H1 (cell line): ENCODE measurements around the gene GUCY1A1. TPM values are rescaled to one million over a fixed set of nuclear protein-coding genes. Genes with fewer than 3 reads are reported as not detected.

Source experiments
- CTCF ChIA-PET: fragments of 300-600 bp; sonication (Branson Sonifier 250); formaldehyde crosslinking; loops from one replicate; lab custom pipeline; 2021; ENCODE audit not compliant: partially characterized antibody; lab: Charles Lee
- POLR2A ChIA-PET: fragments of 300-600 bp; sonication (Branson Sonifier 250); formaldehyde crosslinking; loops from one replicate; lab custom pipeline; 2021; ENCODE audit warnings: inconsistent platforms; ENCODE audit not compliant: partially characterized antibody; lab: Charles Lee
- DNase-seq, 2 experiments: peaks; one replicate each; pipeline versions ENCODE4 v3.0.0 to v3.0.0-alpha.2; 2010 to 2022; ENCODE audit warnings: low spot score in 2 of 2, low read depth in 1 of 2, mixed read lengths in 1 of 2
- FAIRE-seq: peaks from 2 replicates; lab custom pipeline; 2011; peaks lifted over from hg19 to GRCh38; lab: Jason Lieb, UNC
- H2AFZ ChIP-seq: 2 replicates; pipeline ENCODE4 v1.8.1; 2012; ENCODE audit warnings: low read length, inconsistent platforms
- H2AK5ac ChIP-seq: 2 replicates; pipeline ENCODE4 v1.6.1; 2013; ENCODE audit warnings: low read depth, low read length
- H2BK120ac ChIP-seq: replicated peaks from 2 replicates; pipeline ENCODE3; 2013; ENCODE audit warnings: low read depth, low read length, inconsistent platforms
- H2BK12ac ChIP-seq: 2 replicates; pipeline ENCODE4 v1.6.1; 2013; ENCODE audit warnings: low read depth, low read length
- H2BK15ac ChIP-seq: 2 replicates; pipeline ENCODE4 v1.6.1; 2013; ENCODE audit warnings: low read length
- H2BK20ac ChIP-seq: 2 replicates; pipeline ENCODE4 v1.6.1; 2013; ENCODE audit warnings: low read length
- H2BK5ac ChIP-seq: 2 replicates; pipeline ENCODE4 v1.6.1; 2013; ENCODE audit warnings: low read depth, low read length
- H3K14ac ChIP-seq: 2 replicates; pipeline ENCODE4 v1.6.1; 2013; ENCODE audit warnings: inconsistent platforms; ENCODE audit not compliant: insufficient read length
- H3K18ac ChIP-seq: 2 replicates; pipeline ENCODE4 v1.6.1; 2013; ENCODE audit warnings: low read length; ENCODE audit errors: extremely low read depth
- H3K23ac ChIP-seq: 2 replicates; pipeline ENCODE4 v1.6.1; 2013; ENCODE audit warnings: inconsistent platforms; ENCODE audit not compliant: insufficient read length
- H3K23me2 ChIP-seq: 2 replicates; pipeline ENCODE4 v1.6.1; 2013; ENCODE audit warnings: low read depth, low read length
- H3K27ac ChIP-seq: 2 replicates; pipeline ENCODE4 v1.6.1; 2011; ENCODE audit warnings: low read depth, low read length, inconsistent platforms
- H3K27me3 ChIP-seq, 4 experiments: replicated peaks in 1 of 4; 1 replicate in 1 of 4; 2 replicates in 3 of 4; pipeline versions ENCODE4 v1.6.1 to v1.8.1; 2011 to 2013; ENCODE audit warnings: low read length in 3 of 4, mild to moderate bottlenecking in 3 of 4, inconsistent platforms in 2 of 4, mixed read lengths in 2 of 4, moderate library complexity in 1 of 4; ENCODE audit not compliant: control insufficient read depth in 3 of 4, insufficient read depth in 3 of 4; ENCODE audit errors: extremely low read depth in 1 of 4
- H3K36me3 ChIP-seq, 4 experiments: 2 replicates each; pipeline versions ENCODE4 v1.6.1 to v1.8.1; 2011 to 2013; ENCODE audit warnings: mild to moderate bottlenecking in 4 of 4, low read length in 3 of 4, moderate library complexity in 2 of 4, control low read depth in 1 of 4, inconsistent platforms in 1 of 4; ENCODE audit not compliant: insufficient read depth in 4 of 4, control insufficient read depth in 2 of 4
- H3K4ac ChIP-seq: replicated peaks from 2 replicates; pipeline ENCODE3; 2013; ENCODE audit warnings: low read length, low read depth, mixed read lengths, inconsistent platforms; ENCODE audit not compliant: insufficient read length
- H3K4me1 ChIP-seq, 4 experiments: replicated peaks in 1 of 4; 1 replicate in 1 of 4; 2 replicates in 3 of 4; pipeline versions ENCODE4 v1.6.1 to v1.8.1; 2011 to 2013; ENCODE audit warnings: low read length in 3 of 4, inconsistent platforms in 2 of 4, mixed read lengths in 1 of 4; ENCODE audit not compliant: insufficient read depth in 4 of 4, control insufficient read depth in 3 of 4
- H3K4me2 ChIP-seq, 2 experiments: 2 replicates each; pipeline versions ENCODE4 v1.6.1 to v1.8.1; 2011 to 2013; ENCODE audit warnings: low read depth in 2 of 2, low read length in 2 of 2, control low read depth in 1 of 2, inconsistent platforms in 1 of 2, mild to moderate bottlenecking in 1 of 2; ENCODE audit not compliant: insufficient read depth in 1 of 2
- H3K4me3 ChIP-seq, 4 experiments: fragments of 200-600, 300-600 bp in 1 of 4; sonication (generic), shearing (Covaris generic), sonication (Bioruptor Twin) in 1 of 4; 2 replicates each; pipeline versions ENCODE4 v1.5.1 to v1.8.1; 2011 to 2016; ENCODE audit warnings: low read length in 4 of 4, low read depth in 3 of 4, control low read depth in 2 of 4, inconsistent platforms in 2 of 4, mild to moderate bottlenecking in 2 of 4, mixed read lengths in 1 of 4, moderate library complexity in 1 of 4; ENCODE audit not compliant: insufficient read depth in 2 of 4; ENCODE audit errors: extremely low read depth in 1 of 4
- H3K56ac ChIP-seq: replicated peaks from 2 replicates; pipeline ENCODE3; 2013; ENCODE audit warnings: low read depth, mild to moderate bottlenecking, mixed read lengths, low read length, inconsistent platforms; ENCODE audit not compliant: insufficient read length
- H3K79me1 ChIP-seq: 2 replicates; pipeline ENCODE4 v1.6.1; 2013; ENCODE audit warnings: low read depth, low read length, control low read depth
- H3K79me2 ChIP-seq, 2 experiments: 2 replicates each; pipeline versions ENCODE4 v1.6.1 to v1.8.1; 2012 to 2013; ENCODE audit warnings: low read length in 2 of 2, mild to moderate bottlenecking in 2 of 2, inconsistent platforms in 1 of 2; ENCODE audit not compliant: insufficient read depth in 2 of 2, control insufficient read depth in 1 of 2
- H3K9ac ChIP-seq, 4 experiments: replicated peaks in 1 of 4; 1 replicate in 1 of 4; 2 replicates in 3 of 4; pipeline versions ENCODE4 v1.6.1 to v1.8.1; 2011 to 2013; ENCODE audit warnings: low read depth in 3 of 4, low read length in 3 of 4, control low read depth in 2 of 4, mild to moderate bottlenecking in 2 of 4, moderate library complexity in 2 of 4, inconsistent platforms in 1 of 4; ENCODE audit errors: extremely low read depth in 1 of 4
- H3K9me3 ChIP-seq, 2 experiments: 2 replicates each; pipeline versions ENCODE4 v1.6.1 to v1.8.1; 2012 to 2013; ENCODE audit warnings: mild to moderate bottlenecking in 2 of 2, moderate library complexity in 2 of 2, control low read depth in 1 of 2, inconsistent platforms in 1 of 2, low read depth in 1 of 2, low read length in 1 of 2, mixed read lengths in 1 of 2; ENCODE audit not compliant: insufficient read depth in 2 of 2
- H4K20me1 ChIP-seq, 2 experiments: replicated peaks in 1 of 2; 2 replicates each; pipeline versions ENCODE3 to v1.8.1; 2011 to 2013; ENCODE audit warnings: inconsistent platforms in 2 of 2, low read length in 2 of 2, mild to moderate bottlenecking in 1 of 2; ENCODE audit not compliant: insufficient read depth in 2 of 2, control insufficient read depth in 1 of 2
- H4K5ac ChIP-seq: 2 replicates; pipeline ENCODE4 v1.6.1; 2013; ENCODE audit warnings: low read length, low read depth, mixed read lengths, inconsistent platforms; ENCODE audit not compliant: insufficient read length
- H4K8ac ChIP-seq: 2 replicates; pipeline ENCODE4 v1.8.0; 2013; ENCODE audit warnings: mild to moderate bottlenecking, moderate library complexity, low read length, inconsistent platforms; ENCODE audit not compliant: insufficient read depth; ENCODE audit errors: extremely low read depth
- H4K91ac ChIP-seq: replicated peaks from 2 replicates; pipeline ENCODE3; 2013; ENCODE audit warnings: low read length, mixed read lengths, inconsistent platforms; ENCODE audit not compliant: insufficient read length
- ASH2L ChIP-seq: fragments of 200-600, 300-600 bp; sonication (generic); IDR thresholded peaks from one replicate; pipeline ENCODE4 v1.7.1; 2017; ENCODE audit warnings: low read length
- BACH1 ChIP-seq: IDR thresholded peaks from 2 replicates; pipeline ENCODE4 v1.6.1; 2012; ENCODE audit warnings: low read length, improper control_type of control experiment
- CHD2 ChIP-seq: IDR thresholded peaks from 2 replicates; pipeline ENCODE4 v1.6.1; 2012; ENCODE audit warnings: low read length, improper control_type of control experiment
- EP300 ChIP-seq, 2 experiments: IDR thresholded peaks; 1 replicate in 1 of 2; 2 replicates in 1 of 2; pipeline ENCODE4 v1.6.1; 2011 to 2012; ENCODE audit warnings: low read depth in 2 of 2, low read length in 2 of 2, mild to moderate bottlenecking in 2 of 2, borderline replicate concordance in 1 of 2, inconsistent platforms in 1 of 2, moderate library complexity in 1 of 2
- JUND ChIP-seq: IDR thresholded peaks from 2 replicates; pipeline ENCODE4 v1.6.1; 2011; ENCODE audit warnings: mild to moderate bottlenecking, improper control_type of control experiment, low read length
- KDM4A ChIP-seq: IDR thresholded peaks from one replicate; pipeline ENCODE4 v1.7.1; 2012; ENCODE audit warnings: low read depth, mild to moderate bottlenecking, moderate library complexity, low read length, inconsistent platforms; ENCODE audit not compliant: severe bottlenecking
- RBBP5 ChIP-seq: IDR thresholded peaks from 2 replicates; pipeline ENCODE4 v1.7.1; 2012; ENCODE audit warnings: low read depth, mild to moderate bottlenecking, inconsistent platforms, low read length, moderate library complexity, borderline replicate concordance
- SIN3A ChIP-seq, 2 experiments: IDR thresholded peaks in 1 of 2; conservative IDR thresholded peaks in 1 of 2; 2 replicates each; pipeline ENCODE4 v1.6.1; 2011 to 2012; ENCODE audit warnings: low read length in 2 of 2, improper control_type of control experiment in 1 of 2, low read depth in 1 of 2, mild to moderate bottlenecking in 1 of 2
- SIRT6 ChIP-seq: IDR thresholded peaks from one replicate; pipeline ENCODE4 v1.7.1; 2012; ENCODE audit warnings: low read length, inconsistent platforms
- SRF ChIP-seq: IDR thresholded peaks from 2 replicates; pipeline ENCODE4 v1.6.1; 2011; ENCODE audit warnings: mild to moderate bottlenecking, low read depth, low read length, moderate library complexity
- SUZ12 ChIP-seq: fragments of 200-600 bp; sonication (generic); IDR thresholded peaks from 2 replicates; pipeline ENCODE4 v1.6.1; 2012; ENCODE audit warnings: mild to moderate bottlenecking, inconsistent platforms, low read length, moderate library complexity, mixed read lengths
- ZNF274 ChIP-seq: IDR thresholded peaks from 2 replicates; pipeline ENCODE4 v1.7.0; 2012; ENCODE audit warnings: low read length, borderline replicate concordance; ENCODE audit errors: extremely low read depth
- WGBS, 2 experiments: shearing (Covaris generic) in 1 of 2; methylation state at CpG; one replicate each; pipeline versions ENCODE4 v1.1.6 to v1.1.7; 2013 to 2015; ENCODE audit warnings: low lambda C conversion rate in 2 of 2, mixed read lengths in 2 of 2, inconsistent platforms in 1 of 2, low coverage in 1 of 2, missing lambda C conversion rate in 1 of 2; ENCODE audit not compliant: insufficient replicate concordance in 2 of 2, insufficient coverage in 1 of 2, insufficient read length in 1 of 2; ENCODE audit errors: extremely low coverage in 1 of 2, missing lambda C conversion rate in 1 of 2; 5-methylcytosine and 5-hydroxymethylcytosine counted together
- polyA plus RNA-seq, 7 experiments: library from polyadenylated mRNA; depleted of rRNA in 3 of 7; stranded (reverse) in 5 of 7; unstranded in 2 of 7; fragments of >200 nt in 5 of 7; fragments of 200-250 nt in 2 of 7; gene quantifications; 1 replicate in 5 of 7; 2 replicates in 1 of 7; 4 replicates in 1 of 7; pipeline versions ENCODE4 v1.2.1 to v1.2.3, GENCODE V29; 2011 to 2013; ENCODE audit warnings: missing spikeins in 2 of 7, mixed read lengths in 2 of 7
- total RNA-seq: library from RNA; stranded (reverse); fragmentation: NEBNext Ultra II Directional; extraction: Animal tissue kit (Norgen Biotek cat#: 25700); gene quantifications from 2 replicates; pipeline ENCODE4 v1.2.1, GENCODE V29; 2021
- TF ChIP-seq, protein P1 (sequence below): IDR thresholded peaks from 2 replicates; pipeline ENCODE4 v1.6.1; 2012; ENCODE audit warnings: inconsistent platforms

The GUCY1A1 gene
- total and polyA plus RNA-seq, 2 of the 8 experiments (the other 6 are each of a cell fraction or from before 2014, with no cell fraction given), result not detected

GRCh38 chr4:155657985-155658680 is 8.5 kb upstream of the GUCY1A1 start:
- no peak overlapping the region for H3K4me3 ChIP-seq
- H2AK5ac ChIP-seq, result no peak overlapping the region
- no peaks in the 10 kb centered on the region for H3K27me3 ChIP-seq
- no peak overlapping the region for H3K18ac ChIP-seq
- ChIA-PET CTCF (no interaction called here), POLR2A (no interaction called here)
- no peak overlapping the region for H4K8ac ChIP-seq
- no peak for DNase-seq
- H2BK15ac ChIP-seq, result no peak overlapping the region
- no peak overlapping the region for H3K27ac ChIP-seq
- no peak overlapping the region for H3K9ac ChIP-seq
- H3K56ac ChIP-seq, result no peak overlapping the region
- no peaks in the 10 kb centered on the region for H3K79me2 ChIP-seq
- no peaks in the 10 kb centered on the region for H4K20me1 ChIP-seq
- no peak overlapping the region for H4K5ac ChIP-seq
- no peak overlapping the region for H2BK12ac ChIP-seq
- H3K4me2 ChIP-seq, result no peak overlapping the region
- no peak overlapping the region for H2AFZ ChIP-seq
- no peaks in the 10 kb centered on the region for H3K4me1 ChIP-seq
- no peaks in the 10 kb centered on the region for H3K36me3 ChIP-seq
- no peaks in the 10 kb centered on the region for H3K23me2 ChIP-seq
- no peak for FAIRE-seq
- no peak overlapping the region for H3K14ac ChIP-seq
- H4K91ac ChIP-seq, result no peak overlapping the region
- H3K23ac ChIP-seq, result no peak overlapping the region
- no peaks in the 10 kb centered on the region for H3K9me3 ChIP-seq
- no peaks in the 10 kb centered on the region for H3K79me1 ChIP-seq
- WGBS, 2 experiments, result 83% methylated on average over 1 of the region's 1 CpG; no CpG with 5 or more reads in 1 of the 2 experiments
- no peak overlapping the region for H3K4ac ChIP-seq
- no peak overlapping the region for H2BK20ac ChIP-seq
- H2BK5ac ChIP-seq, result no peak overlapping the region
- H2BK120ac ChIP-seq, result no peak overlapping the region
- TF ChIP-seq CHD2 (no peak), SIN3A (conservative IDR thresholded peaks at IDR 0.05 in 1 of 2, IDR thresholded peaks at IDR 0.05 in 1 of 2; ENCODE audit: low read depth in 1 of 2, low read length in 2 of 2) (no peak), ZNF274 (no peak), EP300 (IDR thresholded peaks at IDR 0.05; ENCODE audit: borderline replicate concordance in 1 of 2, low read depth in 2 of 2, low read length in 2 of 2) (no peak), SUZ12 (no peak), ASH2L (no peak), SIRT6 (no peak), KDM4A (no peak), JUND (no peak), BACH1 (no peak), SRF (no peak), RBBP5 (no peak)
- TF ChIP-seq, protein P1, sequence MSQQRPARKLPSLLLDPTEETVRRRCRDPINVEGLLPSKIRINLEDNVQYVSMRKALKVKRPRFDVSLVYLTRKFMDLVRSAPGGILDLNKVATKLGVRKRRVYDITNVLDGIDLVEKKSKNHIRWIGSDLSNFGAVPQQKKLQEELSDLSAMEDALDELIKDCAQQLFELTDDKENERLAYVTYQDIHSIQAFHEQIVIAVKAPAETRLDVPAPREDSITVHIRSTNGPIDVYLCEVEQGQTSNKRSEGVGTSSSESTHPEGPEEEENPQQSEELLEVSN, result no peak
